HL-60 (cell line): ENCODE results near the gene SYNGR4.

Experiments used
- CTCF ChIP-seq: IDR thresholded peaks from one replicate; pipeline ENCODE4 v1.5.1; 2011; ENCODE audit warnings: low read length, control low read depth, inconsistent platforms; ENCODE audit not compliant: insufficient read depth
- SPI1 ChIP-seq: IDR thresholded peaks from 2 replicates; pipeline ENCODE4 v1.6.1; 2012; ENCODE audit warnings: low read depth, mild to moderate bottlenecking, borderline replicate concordance

DNA sequence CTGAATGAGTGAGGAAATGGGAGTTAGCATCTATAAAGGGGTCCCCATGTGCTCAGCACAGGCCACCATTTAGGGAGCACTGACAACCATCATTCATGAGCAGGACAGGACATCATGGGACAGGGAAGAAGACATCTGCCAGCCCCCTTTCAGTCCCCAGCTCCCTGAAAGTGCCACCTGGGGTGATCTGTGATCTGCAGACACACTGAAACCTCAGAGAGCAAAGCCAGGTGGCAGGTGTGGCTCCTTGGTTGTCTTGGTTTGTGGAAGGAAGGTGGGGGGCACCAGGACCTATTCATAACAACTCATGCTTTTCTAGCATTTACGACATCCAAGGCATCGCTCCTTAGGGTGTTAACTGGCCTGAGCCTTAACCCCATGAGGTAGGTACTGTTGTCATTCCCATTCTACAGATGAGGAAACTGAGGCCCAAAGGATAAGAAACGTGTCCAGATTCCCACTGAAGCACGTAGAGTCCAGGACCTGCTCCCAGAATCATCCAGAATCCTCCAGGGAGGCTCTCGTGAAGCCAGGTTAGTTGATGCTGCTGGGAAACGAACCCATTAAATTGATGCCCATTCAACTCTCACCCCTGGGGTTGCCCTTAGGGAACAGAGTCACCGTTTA is 21.4 kb downstream of the SYNGR4 start:
- no peak for TF ChIP-seq CTCF
- TF ChIP-seq SPI1, result no peak
